Keratinocyte (primary cell): Measurements from ENCODE around the gene WDR4.

ENCODE experiments used
- CTCF ChIP-seq, 3 experiments: IDR thresholded peaks in 1 of 3; conservative IDR thresholded peaks in 1 of 3; optimal IDR thresholded peaks in 1 of 3; 2 replicates in 2 of 3; 3 replicates in 1 of 3; pipeline versions ENCODE3 to v1.5.1; 2011; ENCODE audit warnings: low read length in 3 of 3, mild to moderate bottlenecking in 3 of 3, moderate library complexity in 2 of 3, control low read depth in 1 of 3, inconsistent platforms in 1 of 3; ENCODE audit not compliant: insufficient read depth in 2 of 3; ENCODE audit errors: extremely low read depth in 1 of 3
- EZH2 ChIP-seq: IDR thresholded peaks from one replicate; pipeline ENCODE4 v1.6.1; 2012; ENCODE audit warnings: inconsistent platforms, mild to moderate bottlenecking, low read length, moderate library complexity

DNA sequence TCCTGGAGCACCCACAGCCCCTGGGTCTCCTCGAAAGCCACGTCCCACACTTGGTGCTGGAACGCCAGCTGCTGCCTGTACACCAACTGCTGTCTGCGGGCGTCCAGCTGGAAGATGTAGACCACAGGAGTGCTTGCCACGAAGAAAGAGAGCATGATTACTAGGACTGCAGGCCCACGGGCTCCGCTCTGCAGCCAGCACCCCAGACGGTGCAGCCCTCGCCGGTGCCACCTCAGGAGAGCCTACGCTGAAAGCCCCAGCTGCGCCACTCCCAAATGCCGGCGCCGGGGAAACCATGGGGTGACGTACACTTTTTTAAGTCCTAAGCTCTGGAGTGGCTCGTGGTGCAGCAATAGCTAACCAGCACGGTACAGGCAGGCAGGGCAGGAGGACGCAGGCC lies 25.7 kb downstream of the WDR4 start:
- TF ChIP-seq CTCF (optimal IDR thresholded peaks at IDR 0.05 in 1 of 3, IDR thresholded peaks at IDR 0.05 in 1 of 3, conservative IDR thresholded peaks at IDR 0.05 in 1 of 3; ENCODE audit: extremely low read depth in 1 of 3, insufficient read depth in 2 of 3, low read length in 3 of 3) (no peak), EZH2 (no peak)
